Testis (tissue), 3 donors: Measurements from ENCODE around the gene AZU1. TPM values are rescaled to one million over a fixed set of nuclear protein-coding genes. Genes with fewer than 3 reads are reported as not detected.
"Not testable (repeated sequence)": the region's sequence is repeated elsewhere in the genome, so short reads cannot be mapped to it uniquely, and the experiment has no call there.

ENCODE experiments used
- DNase-seq: peaks from one replicate; pipeline ENCODE4 v3.0.0-alpha.2; 2019
- H3K27ac ChIP-seq, 2 donors: fragments of 200-600 bp; sonication (generic); one replicate each; pipeline ENCODE4 v1.5.1; 2019
- H3K27me3 ChIP-seq: fragments of 200-600 bp; sonication (generic); one replicate; pipeline ENCODE4 v1.5.1; 2019
- H3K36me3 ChIP-seq: fragments of 200-600 bp; sonication (generic); one replicate; pipeline ENCODE4 v1.5.1; 2017; ENCODE audit warnings: low read depth; ENCODE audit errors: missing control alignments
- H3K4me1 ChIP-seq: fragments of 200-600 bp; sonication (generic); one replicate; pipeline ENCODE4 v1.5.1; 2019
- H3K4me3 ChIP-seq, 2 donors: fragments of 200-600 bp; sonication (generic); one replicate each; pipeline ENCODE4 v1.5.1; 2017 to 2019
- H3K9me3 ChIP-seq: fragments of 200-600 bp; sonication (generic); one replicate; pipeline ENCODE4 v1.5.1; 2017
- POLR2A ChIP-seq: fragments of 450-650 bp; IDR thresholded peaks from one replicate; pipeline ENCODE4 v1.6.1; 2017; ENCODE audit warnings: antibody characterized with exemption, mild to moderate bottlenecking, moderate library complexity
- WGBS, 2 donors: methylation state at CpG; one replicate each; pipeline ENCODE4 v1.1.5; 2018; 5-methylcytosine and 5-hydroxymethylcytosine counted together
- intact Hi-C: fragments of 100-400 bp; cut with DNase I; formaldehyde crosslinking; loops from one replicate; pipeline ENCODE4 v1.15.1; 2023; ENCODE audit warnings: low total_unique reads
- polyA plus RNA-seq: library from polyadenylated mRNA; stranded (reverse); fragments of 350-450 nt; fragmentation: Illumina TruSeq; extraction: RNeasy Lipid Tissue Mini Kit (QIAGEN cat#74804); gene quantifications from one replicate; pipeline ENCODE4 v1.2.3, GENCODE V29; 2014; ENCODE audit warnings: low read depth, low replicate concordance; ENCODE audit not compliant: insufficient read depth
- total RNA-seq, 2 donors: library from RNA; depleted of rRNA; stranded (reverse); fragments of >200 nt; gene quantifications; one replicate each; pipeline ENCODE4 v1.2.3, GENCODE V29; 2016
- TF ChIP-seq, protein P1 (sequence below), 3 experiments: fragments of 450-650 bp in 2 of 3; fragments of 200-600 bp in 1 of 3; sonication (generic) in 1 of 3; IDR thresholded peaks; one replicate each; pipeline ENCODE4 v1.5.1; 2016 to 2019; ENCODE audit warnings: antibody characterized with exemption in 3 of 3, mild to moderate bottlenecking in 2 of 3, moderate library complexity in 1 of 3

Gene AZU1
- total and polyA plus RNA-seq, 3 donors from 2014 or later: 1.4 to 5.8 (median 5.4) TPM

DNA sequence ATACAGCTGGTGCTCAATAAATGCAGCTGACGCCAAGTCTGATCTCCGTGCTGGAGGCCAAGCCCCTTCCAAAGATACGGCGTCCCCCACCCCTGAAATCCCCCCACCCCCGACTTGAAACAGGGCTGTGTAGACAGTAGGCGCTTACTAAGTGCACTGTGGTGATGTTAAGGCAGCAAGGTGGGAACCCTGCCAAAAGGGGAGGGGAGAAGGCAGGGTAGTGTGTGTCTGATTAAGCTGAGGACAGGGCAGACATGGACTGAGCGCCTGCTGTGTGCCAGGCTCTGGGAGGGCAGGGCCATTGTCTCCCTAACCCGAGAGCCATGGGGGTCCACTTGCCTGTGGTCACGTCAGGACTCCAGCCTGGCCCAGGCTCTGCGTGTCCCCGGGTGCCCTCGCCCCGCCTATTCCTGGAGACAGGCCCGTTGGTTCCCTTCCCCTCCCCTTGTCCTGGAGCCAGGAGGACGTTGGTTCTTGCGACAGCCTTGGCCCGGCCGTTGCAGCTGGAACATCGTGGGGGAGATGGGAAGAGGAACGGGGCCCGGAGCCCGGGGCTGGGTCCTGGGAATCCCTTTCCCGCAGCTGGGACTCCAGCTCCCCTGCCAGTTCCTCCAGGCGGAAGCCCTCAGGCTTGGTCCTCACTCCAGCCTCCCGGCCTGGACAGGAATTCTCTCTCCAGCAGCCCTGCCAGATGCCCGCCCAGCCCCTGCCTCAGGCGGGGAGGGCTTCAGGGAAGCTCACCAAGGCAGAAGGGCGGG lies 22.8 kb downstream of the AZU1 start:
- WGBS, 2 donors: 27 to 34% methylated on average over 7 to 28 of the region's 28 CpGs
- Histone ChIP-seq H3K36me3 (no peaks in the 10 kb centered on the region), H3K9me3 (no peaks in the 10 kb centered on the region), H3K4me1 (peaks cover 14% of the 10 kb centered on the region), H3K27ac (peak overlapping the region; percentile 40 to 79), H3K4me3 (no peak overlapping the region), H3K27me3 (no peaks in the 10 kb centered on the region)
- intact Hi-C loops: loop anchor here (5.0 kb wide), 1 partner anchor 72 kb away; no protein-coding TSS in a partner anchor
- peak; percentile 90 for DNase-seq
- no peak for TF ChIP-seq POLR2A
- TF ChIP-seq, protein P1, sequence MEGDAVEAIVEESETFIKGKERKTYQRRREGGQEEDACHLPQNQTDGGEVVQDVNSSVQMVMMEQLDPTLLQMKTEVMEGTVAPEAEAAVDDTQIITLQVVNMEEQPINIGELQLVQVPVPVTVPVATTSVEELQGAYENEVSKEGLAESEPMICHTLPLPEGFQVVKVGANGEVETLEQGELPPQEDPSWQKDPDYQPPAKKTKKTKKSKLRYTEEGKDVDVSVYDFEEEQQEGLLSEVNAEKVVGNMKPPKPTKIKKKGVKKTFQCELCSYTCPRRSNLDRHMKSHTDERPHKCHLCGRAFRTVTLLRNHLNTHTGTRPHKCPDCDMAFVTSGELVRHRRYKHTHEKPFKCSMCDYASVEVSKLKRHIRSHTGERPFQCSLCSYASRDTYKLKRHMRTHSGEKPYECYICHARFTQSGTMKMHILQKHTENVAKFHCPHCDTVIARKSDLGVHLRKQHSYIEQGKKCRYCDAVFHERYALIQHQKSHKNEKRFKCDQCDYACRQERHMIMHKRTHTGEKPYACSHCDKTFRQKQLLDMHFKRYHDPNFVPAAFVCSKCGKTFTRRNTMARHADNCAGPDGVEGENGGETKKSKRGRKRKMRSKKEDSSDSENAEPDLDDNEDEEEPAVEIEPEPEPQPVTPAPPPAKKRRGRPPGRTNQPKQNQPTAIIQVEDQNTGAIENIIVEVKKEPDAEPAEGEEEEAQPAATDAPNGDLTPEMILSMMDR (IDR thresholded peaks at IDR 0.05): no peak

DNA sequence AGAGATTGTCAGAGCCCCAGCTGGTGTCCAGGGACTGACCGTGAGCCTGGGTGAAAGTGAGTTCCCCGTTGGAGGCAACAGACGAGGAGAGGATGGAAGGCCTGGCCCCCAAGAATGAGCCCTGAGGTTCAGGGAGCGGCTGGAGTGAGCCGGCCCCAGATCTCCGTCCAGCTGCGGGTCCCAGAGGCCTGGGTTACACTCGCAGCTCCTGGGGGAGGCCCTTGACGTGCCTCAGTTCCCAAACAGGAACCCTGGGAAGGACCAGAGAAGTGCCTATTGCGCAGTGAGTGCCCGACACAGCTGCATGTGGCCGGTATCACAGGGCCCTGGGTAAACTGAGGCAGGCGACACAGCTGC lies 23.3 kb downstream of the AZU1 start:
- 33% methylated on average over 13 of the region's 13 CpGs; no CpG with 5 or more reads in 1 of the 2 donors for WGBS, 2 donors
- Histone ChIP-seq H3K4me3 (no peak overlapping the region), H3K27me3 (no peaks in the 10 kb centered on the region), H3K36me3 (no peaks in the 10 kb centered on the region), H3K4me1 (peaks cover 14% of the 10 kb centered on the region), H3K9me3 (no peaks in the 10 kb centered on the region), H3K27ac (peak overlapping the region; percentile 40 to 79)
- intact Hi-C loops: loop anchor here (5.0 kb wide), 1 partner anchor 71 kb away; no protein-coding TSS in a partner anchor
- TF ChIP-seq POLR2A: no peak
- TF ChIP-seq, protein P1 (IDR thresholded peaks at IDR 0.05): no peak
- no peak for DNase-seq

DNA sequence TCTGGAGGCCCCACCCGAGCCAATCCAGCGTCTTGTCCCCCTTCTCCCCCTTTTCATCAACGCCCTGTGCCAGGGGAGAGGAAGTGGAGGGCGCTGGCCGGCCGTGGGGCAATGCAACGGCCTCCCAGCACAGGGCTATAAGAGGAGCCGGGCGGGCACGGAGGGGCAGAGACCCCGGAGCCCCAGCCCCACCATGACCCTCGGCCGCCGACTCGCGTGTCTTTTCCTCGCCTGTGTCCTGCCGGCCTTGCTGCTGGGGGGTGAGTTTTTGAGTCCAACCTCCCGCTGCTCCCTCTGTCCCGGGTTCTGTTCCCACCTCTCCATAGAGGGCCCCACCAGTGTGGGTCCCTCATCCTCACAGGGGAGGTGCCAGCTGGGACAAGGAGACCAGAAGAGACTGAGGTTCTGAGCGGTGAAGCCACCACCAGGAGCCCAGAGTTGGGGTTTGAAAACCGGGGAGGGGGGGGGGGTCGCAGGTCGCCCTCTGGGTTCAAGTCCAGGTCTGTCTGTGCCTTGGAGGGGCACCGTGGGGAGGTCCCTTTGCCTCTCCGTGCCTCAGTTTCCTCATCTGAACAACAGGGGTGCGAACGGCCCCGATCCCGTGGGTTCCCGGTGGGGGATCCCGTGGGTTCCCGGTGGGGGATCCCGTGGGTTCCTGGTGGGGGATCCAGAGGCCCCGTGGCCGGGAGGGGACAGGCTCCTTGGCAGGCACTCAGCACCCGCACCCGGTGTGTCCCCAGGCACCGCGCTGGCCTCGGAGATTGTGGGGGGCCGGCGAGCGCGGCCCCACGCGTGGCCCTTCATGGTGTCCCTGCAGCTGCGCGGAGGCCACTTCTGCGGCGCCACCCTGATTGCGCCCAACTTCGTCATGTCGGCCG lies 24.7 kb downstream of the AZU1 start, which contains the start of gene ELANE:
TSS of gene ELANE (plus strand) at position 168 of the 878 bp plus-strand sequence. CDS start at position 194, 26 bp downstream.
- Histone ChIP-seq H3K9me3 (no peaks in the 10 kb centered on the region), H3K27me3 (no peaks in the 10 kb centered on the region), H3K4me3 (no peak within 1 kb of the TSS), H3K27ac (peak within 1 kb of the TSS; percentile 40 to 79), H3K36me3 (no peaks in the 10 kb centered on the region), H3K4me1 (peaks cover 14% of the 10 kb centered on the region)
- 65 to 78% methylated on average over 31 to 47 of the region's 55 CpGs for WGBS, 2 donors
- intact Hi-C loops: loop anchor here (5.0 kb wide), 1 partner anchor 70 kb away; no protein-coding TSS in a partner anchor
- no peak for DNase-seq
- TF ChIP-seq POLR2A: no peak
- TF ChIP-seq, protein P1 (IDR thresholded peaks at IDR 0.05): no peak

DNA sequence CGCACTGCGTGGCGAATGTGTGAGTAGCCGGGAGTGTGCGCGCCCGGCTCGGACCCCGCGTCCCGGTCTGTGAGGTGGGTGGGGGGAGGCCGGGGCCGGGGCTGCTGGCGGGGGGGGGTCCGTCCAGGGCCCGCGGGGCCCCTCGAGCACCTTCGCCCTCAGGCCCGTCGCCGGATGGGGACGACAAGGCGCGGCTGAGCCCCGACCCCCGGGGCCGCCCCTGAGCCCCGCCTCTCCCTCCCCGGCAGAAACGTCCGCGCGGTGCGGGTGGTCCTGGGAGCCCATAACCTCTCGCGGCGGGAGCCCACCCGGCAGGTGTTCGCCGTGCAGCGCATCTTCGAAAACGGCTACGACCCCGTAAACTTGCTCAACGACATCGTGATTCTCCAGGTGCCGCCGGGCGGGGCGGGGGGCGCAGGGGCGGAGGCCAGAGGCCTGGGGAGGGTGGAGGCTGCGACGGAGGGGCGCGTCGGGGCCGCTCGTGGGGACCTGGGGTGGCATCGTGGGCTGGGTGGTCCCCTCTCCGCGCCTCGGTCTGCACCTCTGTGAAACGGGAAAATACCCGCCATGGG lies 25.5 kb downstream of the AZU1 start:
- Histone ChIP-seq H3K4me3 (no peak overlapping the region), H3K27me3 (no peaks in the 10 kb centered on the region), H3K27ac (no peak overlapping the region), H3K36me3 (no peaks in the 10 kb centered on the region), H3K9me3 (no peaks in the 10 kb centered on the region), H3K4me1 (peaks cover 8% of the 10 kb centered on the region)
- intact Hi-C loops: loop anchor here (5.0 kb wide), 1 partner anchor 69 kb away; no protein-coding TSS in a partner anchor
- DNase-seq: no peak
- TF ChIP-seq, protein P1 (IDR thresholded peaks at IDR 0.05): no peak
- no peak for TF ChIP-seq POLR2A
- WGBS, 2 donors: 44% methylated on average over 22 to 63 of the region's 67 CpGs

DNA sequence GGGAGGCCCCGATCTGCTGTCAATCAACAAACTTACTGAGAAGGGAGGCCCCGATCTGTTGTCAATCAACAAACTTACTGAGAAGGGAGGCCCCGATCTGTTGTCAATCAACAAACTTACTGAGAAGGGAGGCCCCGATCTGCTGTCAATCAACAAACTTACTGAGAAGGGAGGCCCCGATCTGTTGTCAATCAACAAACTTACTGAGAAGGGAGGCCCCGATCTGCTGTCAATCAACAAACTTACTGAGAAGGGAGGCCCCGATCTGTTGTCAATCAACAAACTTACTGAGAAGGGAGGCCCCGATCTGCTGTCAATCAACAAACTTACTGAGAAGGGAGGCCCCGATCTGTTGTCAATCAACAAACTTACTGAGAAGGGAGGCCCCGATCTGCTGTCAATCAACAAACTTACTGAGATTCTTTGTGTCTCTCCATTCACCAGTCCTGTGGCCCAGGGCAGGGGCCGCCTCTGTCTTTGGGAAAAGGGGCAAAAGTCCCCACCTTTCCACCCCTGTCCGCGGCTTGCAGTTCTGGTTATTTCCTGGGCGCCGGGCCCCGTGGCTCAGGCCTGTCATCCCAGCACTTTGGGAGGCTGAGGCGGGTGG lies 26.1 kb downstream of the AZU1 start:
- not testable (repeated sequence) for H3K4me1 ChIP-seq, H3K9me3 ChIP-seq, DNase-seq, H3K36me3 ChIP-seq, H3K4me3 ChIP-seq, H3K27ac ChIP-seq, H3K27me3 ChIP-seq
- intact Hi-C loops: loop anchor here (5.0 kb wide), 1 partner anchor 69 kb away; no protein-coding TSS in a partner anchor
- 60 to 70% methylated on average over 9 to 10 of the region's 17 CpGs for WGBS, 2 donors
